ENCODE data around the gene C19orf47.

Gene C19orf47

DNA sequence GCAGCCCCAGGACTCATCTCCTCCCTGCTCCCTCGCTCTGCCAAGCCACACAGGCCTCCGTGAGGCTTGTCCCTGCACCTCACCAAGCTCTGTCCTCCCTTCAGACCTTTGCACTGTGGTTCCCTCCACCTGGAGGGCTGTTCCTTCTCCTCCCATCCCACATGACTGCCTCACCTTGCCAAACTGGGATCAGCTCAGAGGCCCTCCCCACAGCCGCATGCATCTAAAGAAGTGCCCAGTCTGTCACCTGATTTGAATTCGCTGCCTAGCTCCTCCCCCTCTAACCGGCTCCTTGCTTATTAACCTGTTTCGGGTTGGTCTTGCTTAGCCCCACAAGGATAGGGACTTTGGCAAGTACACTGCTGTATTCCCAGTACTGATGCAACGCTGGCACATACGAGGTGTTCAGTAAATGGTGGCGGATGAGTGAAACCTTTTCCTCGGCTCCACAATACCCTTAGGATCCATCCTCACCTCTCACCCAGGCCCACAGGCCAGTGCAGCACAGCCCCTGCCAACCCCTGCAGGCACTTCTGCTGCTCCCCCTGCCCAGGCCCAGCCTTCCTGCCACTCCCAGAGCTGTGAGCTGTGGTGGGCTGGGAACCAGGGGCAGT is 67.5 kb downstream of the C19orf47 start:
- no peak for DNase-seq

GRCh38 chr19:40279761-40280607 is 68.2 kb downstream of the C19orf47 start:
- no peak for DNase-seq

DNA sequence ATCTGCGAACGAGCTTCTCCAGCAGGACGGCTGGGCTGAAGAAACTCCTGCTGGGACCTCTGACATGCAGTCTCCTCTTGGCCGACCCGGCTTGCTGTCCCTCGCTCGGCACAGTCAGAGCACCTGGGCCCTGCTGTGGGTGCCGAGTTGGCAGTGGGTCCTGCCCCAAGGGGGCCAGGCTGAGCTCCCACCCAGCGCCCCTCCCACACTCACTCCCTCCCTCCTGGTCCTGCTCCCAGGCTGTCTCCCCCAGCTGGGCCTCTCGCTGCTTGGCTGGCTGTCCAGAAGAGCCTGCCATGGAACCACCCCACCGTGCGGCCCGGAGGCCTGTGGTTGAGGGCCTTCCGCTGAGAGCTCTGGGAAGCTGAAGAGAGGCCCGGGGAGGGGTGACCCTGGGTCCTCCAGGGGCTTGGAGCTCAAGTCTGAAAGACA is 69.1 kb downstream of the C19orf47 start:
- DNase-seq, result no peak

DNA sequence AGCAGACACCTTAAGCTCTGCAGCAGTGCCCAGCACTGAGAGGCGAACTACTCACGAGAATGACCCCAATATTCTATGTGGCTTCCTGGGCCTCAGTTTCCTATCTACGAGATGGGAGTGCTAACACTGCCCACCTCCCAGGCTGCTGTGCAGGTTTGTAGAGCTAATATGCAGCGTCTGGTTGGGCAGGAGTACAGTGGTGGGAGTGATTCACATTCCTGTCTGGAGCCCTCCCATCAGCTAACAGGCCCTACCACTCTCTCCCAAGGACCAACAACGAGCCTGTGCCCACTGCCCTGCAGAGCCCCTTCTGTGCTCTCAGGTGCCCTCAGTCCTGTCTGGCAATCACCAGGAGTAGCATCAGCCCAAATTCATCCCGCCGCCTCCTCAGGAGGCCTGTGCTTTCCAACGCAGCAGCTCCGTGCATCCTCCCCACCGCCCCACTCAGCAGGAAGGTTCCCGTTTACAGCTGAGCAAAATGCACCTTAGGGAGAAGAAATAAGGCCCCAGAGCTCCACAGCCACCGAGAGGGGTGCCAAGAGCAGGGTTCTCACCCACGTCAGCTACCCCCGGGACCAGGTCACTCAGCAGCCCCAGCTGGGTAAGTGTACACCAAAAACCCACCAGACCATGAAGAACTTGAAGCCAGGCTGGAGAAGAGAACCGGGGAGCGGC is 69.7 kb downstream of the C19orf47 start:
- no peak for DNase-seq

- DNase-seq, result no peak
Measured at GRCh38 chr19:40277356-40278059, 70.7 kb downstream of the C19orf47 start.

GRCh38 chr19:40274585-40275544 is 73.3 kb downstream of the C19orf47 start:
- DNase-seq, result no peak

DNA sequence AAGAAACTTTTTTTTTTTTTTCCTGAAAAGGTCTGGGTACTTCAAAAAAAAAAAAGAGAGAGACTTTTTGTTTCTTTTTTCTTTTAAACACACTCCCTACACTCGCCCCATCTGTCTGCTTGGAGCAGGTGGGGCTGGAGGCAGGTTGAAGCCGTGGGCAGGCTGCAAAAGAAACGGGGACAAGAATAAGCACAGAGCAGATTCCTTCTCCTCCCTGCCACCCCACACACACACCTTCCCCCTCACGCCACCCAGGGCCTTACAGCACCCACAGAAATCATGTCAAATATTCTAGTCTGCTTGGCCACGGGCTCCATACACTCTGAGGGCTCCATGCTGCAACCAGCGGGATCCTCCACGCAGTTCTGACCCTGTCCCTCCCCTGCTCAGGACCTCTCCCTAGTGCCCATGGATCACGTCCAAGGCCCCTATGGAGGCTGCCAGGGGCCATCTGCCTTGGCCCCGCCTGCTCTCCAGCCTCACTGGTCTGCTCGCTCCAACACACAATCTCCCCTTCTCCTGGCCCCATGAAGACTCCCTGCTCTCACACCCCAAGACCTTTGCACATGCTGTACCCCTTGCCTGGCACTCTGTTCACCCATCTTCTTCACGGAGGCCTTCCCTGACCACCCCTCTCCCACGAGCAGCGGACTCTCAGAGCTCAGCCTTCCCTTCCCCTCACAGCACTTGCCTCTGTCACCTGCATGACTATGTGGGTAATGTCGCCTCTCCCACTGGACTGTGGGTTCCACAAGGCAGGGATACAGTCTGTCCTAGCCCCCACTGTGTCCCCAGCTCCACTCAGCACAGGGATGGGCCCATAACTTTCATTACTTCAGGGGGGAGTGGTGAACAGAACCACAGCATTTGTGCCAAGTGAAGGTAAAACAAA is 74.5 kb downstream of the C19orf47 start:
- no peak for DNase-seq

- DNase-seq, result no peak
Measured at GRCh38 chr19:40272261-40272660, 75.9 kb downstream of the C19orf47 start.

- DNase-seq, result no peak
Measured at GRCh38 chr19:40271706-40272105, 76.5 kb downstream of the C19orf47 start.

DNA sequence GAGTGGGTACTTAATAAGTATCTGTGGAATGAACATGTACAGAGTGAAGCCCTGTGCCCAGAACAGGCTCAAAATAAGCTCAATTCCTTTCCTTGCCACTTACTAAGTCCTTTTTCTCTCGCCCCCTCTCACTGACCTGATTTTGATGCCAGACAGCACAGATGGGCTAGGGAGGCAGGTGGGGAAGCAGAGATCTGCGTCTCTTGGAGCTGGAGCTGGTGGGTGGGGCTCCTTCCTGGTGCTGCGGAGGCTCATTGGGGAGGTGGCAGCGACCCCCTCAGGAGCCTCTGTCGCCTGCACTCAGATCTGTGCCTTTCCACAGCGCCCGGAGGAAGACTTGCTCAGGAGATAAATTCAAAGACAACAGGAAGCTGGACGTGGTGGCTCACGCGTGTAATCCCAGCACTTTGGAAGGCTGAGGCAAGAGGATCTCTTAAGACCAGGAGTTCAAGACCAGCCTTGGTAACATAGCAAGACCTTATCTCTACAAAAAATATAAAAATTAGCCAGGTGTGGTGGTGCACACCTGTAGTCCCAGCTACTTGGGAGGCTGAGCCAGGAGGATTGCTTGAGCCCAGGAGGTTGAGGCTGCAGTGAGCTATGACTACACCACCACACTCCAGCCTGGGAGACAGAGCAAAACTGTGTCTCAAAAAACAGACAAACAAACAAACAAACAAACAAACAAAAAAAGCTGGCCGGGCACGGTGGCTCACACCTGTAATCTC is 77.7 kb downstream of the C19orf47 start:
- no peak for DNase-seq

All from NCI-H1048 (cell line).